Suppressor macrophage treated with lipopolysaccharide for 1 hour (primary cell): ENCODE results near the gene SRC.

ENCODE experiments used
- DNase-seq, 3 donors: peaks; one replicate each; pipeline ENCODE4 v3.0.0-alpha.2; 2020 to 2022

The SRC gene

DNA sequence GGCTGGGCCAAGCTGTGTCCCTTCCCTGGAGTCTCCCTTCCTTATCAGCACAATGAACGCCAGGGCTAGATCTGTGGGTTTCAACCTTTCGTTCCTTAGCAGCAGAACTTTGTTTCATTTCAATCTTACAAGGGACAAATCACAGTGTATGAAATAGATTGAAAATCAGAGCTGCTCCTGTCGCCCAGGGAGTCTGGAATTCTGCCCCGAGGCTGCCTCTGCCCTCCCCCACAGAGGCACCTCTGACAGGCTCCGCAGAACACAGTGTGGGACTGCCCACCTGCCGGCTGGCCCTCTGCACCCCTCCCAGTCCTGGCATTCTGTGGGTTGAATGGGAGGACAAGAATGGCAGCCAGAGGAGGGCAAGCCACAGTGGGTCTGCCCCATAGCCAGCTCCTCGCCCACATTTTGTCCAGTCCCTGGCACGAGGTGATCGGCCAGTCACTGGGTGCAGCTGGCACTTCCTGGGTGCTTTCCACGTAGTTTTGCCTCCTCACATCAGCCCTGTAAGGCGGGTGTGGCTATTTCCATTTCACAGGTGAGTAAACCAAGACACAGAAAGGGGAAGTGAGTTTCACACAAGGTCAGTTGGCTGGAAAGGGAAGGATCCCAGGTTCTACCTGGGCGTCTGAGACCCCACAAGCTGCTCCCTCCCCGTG is 30.4 kb upstream of the SRC start:
- peak; percentile 73 to 78 (median 74) for DNase-seq

DNA sequence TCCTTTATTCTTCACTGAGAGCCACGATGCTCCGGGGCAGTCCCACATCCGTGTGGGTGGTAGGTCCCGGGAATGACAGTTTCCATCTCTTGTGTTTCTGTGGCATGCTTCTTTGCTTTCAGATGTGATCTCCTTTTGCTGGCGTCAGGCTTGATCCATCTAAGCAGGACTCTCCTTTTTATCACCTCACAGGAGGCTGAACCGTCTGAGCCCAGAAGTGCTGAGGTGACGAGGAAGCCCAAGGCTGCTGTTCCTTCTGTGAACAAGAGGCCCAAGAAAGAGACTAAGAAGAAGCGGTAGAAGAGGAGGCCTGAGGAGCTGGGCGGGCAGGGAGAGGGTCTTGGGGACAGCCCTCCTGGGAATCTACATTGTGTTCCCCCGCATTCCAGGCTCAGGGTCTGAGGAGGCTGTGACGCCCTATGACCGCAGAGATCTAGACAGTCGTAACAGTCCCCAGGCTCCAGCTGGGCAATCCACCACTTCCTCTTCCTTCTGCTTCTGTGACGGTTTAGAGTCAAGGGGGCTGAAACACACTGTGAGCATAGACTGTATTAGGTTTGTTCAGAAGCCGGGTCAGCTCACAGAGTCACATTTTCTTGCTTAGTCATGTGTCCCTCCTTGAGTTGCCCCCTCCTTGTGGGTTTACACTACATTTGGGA is 29.7 kb upstream of the SRC start:
- DNase-seq = peak; percentile 88 to 94 (median 92)

DNA sequence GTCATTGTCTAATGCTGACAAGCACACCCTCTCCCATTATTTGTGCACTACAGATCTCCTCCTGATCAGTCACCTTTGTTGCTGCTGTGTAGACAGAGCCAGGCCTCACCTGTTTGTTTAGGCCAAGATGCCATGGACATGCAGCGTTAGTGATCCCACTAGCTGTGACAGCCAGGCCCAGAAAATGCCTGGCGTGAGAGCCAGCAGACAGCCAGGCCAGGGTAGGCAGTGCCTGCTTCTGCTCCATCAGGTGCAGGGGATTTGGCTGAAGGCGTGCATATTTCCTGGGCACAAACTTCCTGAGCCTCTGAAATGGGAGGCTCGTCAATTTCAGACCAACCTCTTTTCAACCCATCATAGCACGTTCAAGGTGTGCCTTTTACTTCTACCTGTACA is 29.2 kb upstream of the SRC start:
- DNase-seq = no peak

DNA sequence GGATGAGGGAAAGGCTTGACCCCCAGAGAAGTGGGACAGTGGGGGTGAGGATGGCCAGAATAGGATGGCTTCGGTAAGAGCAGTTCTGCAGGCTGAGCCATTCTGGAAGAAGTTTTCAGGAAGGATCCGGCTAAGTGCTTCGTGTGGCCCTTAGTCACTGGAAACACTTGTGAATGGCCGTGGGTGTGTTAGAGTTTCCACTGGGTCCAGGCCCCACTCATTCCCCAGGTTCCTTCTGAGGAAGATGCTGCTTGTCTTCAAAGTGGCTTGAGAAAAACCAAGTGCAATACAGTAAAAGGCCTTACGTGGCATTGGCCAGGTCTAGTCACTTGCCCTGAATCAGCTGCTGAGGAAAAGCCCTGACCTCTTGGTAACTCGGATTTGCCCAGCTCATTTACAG is 28.6 kb upstream of the SRC start:
- peak; percentile 81 to 86 (median 81) for DNase-seq

GRCh38 chr20:37317994-37318640 is 27.8 kb upstream of the SRC start:
- peak; percentile 32 to 46 (median 42) for DNase-seq

DNA sequence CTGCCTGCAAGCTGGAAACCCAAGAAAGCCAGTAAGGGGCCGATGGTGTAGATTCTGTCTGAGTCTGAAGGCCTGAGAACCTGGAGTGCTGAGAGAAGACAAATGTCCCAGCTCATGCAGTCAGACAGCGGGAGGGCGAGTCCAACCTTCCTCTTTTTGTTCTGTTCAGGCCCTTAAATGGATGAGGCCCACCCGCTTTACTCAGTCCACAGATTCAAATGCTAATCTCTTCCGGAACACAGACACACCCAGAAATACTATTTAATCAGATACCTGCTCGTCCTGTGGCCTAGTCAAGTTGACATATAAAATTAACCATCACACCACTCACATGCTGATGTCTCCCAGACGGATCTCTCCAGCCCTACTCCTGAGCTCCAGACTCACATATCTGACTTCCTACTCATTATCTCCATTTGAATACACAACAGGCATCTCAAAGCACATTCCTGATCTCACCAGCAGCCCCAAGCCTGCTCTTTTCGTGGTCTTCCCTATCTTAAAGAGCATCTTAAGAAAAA is 26.7 kb upstream of the SRC start:
- no peak for DNase-seq

- peak in 1 of 3 donors; percentile 19 for DNase-seq
Observed at GRCh38 chr20:37323985-37324384, 22.0 kb upstream of the SRC start.

GRCh38 chr20:37325206-37325605 is 20.7 kb upstream of the SRC start:
- DNase-seq = no peak

GRCh38 chr20:37326666-37327065 is 19.3 kb upstream of the SRC start:
- no peak for DNase-seq

DNA sequence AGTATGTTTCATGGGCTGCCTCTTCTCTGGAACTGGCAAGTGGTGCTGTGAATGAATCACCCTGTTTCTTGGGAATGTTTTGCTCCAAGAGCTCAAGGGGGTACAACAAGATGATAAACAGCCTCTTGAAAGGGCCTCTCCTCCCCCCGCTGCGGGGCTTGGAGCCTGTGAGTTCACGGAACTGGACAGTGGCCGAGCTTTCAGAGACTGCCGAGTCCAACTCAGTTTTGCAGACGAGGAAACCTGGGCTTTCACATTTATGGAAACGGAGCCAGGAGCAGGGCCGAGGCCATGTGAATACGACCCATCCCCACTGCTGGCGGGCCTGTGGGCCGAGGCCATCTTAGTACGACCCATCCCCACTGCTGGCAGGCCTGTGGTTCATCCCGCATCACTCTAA is 18.2 kb upstream of the SRC start:
- DNase-seq = no peak

DNA sequence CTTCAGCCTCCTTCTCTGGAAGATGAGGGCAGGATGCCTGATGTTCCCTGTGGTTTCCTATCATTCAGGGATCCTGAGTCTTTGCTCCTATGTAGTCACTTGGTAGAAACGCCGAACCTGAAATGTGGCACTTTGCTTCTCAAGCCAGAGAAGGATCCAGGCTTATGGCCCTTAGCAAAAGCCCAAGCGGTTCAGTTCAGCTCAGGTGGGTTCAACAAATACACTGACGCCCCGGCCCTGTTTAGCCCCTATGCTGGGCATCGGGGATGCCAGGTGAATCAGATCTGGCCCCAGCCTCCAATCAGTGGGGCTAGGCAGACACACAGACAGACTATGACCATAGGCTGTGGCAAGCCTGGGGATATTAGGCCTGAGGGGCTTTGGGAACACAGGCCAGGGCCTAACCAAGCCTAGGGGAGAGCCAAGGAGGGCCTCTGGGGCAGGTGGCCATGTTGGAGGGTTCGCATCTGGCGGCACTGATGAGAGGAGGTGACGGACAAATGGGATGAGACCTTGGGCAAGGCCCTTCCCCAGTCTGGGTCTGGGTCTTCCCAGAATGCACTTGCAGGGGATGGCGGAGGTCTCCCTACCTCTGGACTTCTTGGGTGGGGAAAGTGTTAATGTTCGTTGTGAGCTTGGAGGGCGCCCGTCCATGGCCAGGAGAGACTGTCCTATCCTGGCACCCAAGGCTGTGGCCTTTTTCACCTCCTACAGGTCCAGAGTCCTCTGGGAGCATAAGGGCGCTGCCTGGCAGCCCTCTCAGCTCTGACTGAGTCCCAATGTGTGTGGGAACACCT is 17.6 kb upstream of the SRC start:
- no peak for DNase-seq

DNA sequence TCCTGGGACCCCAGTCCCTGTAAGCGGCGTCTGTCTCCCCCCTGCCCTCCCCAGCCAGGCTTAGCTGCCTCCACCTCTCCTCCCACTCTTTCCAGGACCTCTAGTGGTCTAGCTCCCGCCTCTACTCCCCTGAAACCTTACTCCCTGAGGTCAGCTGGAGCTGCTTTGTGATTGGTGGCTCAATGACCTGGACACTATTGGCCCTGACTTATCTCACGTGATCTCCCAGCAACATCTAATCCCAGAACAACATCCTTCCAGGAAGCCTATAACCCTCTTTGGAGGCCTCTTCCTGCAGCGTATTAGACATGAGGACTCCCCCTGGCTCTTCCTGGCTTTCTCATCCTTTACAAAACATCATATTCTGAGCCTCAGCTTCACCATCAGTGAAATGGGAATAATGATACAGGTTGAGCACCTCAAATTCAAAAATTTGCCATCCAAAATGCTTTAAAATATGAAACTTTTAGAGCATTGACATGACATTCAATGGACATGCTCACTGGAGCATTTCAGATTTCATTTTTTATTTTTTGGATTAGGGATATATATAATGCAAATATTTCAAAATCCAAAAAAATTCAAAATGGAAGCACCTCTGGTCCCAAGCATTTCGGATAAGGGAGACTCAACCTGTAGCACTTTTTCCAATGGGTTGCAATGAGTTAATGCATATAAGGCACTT is 16.3 kb upstream of the SRC start:
- no peak for DNase-seq

- DNase-seq = no peak
Observed at GRCh38 chr20:37330316-37330715, 15.6 kb upstream of the SRC start.

DNA sequence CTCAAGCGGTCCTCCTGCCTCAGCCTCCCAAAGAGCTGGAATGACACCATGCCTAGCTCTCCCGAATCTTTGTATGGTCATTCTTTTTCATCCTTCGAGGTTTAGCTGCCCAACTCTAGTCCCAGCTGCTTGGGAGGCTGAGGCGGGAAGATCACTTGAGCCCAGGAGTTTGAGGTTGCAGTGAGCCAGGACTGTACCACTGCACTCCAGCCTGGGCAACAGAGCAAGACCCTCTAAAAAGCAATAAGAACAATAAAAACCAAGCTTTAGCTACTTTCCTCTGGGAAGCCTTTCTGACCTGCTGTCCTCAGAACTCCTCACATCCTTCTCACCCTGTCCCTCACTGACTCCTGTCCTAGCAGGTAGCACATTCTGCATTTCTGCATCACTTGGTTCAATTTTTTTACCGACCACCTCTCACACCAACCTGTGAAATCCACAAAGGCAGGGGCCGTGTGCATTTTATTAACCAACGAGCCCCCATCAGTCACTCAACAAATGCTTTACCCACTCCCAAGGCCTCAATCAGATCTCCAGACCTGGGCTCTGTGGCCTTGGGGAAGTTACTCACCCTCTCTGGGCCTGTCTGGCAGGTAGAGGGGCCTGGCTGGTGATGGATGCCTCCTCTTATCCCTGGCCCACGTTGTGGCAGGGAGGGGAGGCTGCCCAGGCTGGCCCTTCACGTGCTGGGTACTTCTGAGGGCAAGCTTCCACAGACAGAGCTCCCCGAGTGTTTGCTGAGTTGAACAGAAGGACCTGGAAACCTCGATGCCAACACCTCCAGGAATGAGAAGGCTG is 14.7 kb upstream of the SRC start:
- DNase-seq = no peak

GRCh38 chr20:37333130-37333847 is 12.7 kb upstream of the SRC start:
- DNase-seq = no peak

DNA sequence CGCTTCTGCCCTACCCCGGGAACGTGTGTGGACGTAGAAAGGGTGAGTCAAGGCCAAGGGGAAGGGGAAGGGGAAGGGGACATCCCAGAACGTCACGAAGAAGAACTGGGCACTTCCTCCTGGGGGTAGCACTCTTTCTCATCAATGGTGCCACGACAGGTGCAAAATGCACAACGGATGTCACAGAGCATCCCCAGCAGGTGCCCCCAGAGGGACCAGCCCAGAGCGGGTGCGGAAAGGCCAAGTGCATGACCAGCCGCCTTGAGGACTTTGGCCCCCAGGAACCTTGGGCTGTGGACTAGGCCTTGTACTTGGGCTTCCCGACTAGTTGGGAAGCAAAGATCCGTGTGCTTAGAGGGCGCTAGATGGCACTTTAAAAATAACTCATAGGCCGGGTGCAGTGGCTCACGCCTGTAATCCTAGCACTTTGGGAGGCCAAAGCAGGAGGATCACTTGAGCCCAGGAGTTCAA is 12.1 kb upstream of the SRC start:
- DNase-seq = peak; percentile 95 to 96 (median 95)

DNA sequence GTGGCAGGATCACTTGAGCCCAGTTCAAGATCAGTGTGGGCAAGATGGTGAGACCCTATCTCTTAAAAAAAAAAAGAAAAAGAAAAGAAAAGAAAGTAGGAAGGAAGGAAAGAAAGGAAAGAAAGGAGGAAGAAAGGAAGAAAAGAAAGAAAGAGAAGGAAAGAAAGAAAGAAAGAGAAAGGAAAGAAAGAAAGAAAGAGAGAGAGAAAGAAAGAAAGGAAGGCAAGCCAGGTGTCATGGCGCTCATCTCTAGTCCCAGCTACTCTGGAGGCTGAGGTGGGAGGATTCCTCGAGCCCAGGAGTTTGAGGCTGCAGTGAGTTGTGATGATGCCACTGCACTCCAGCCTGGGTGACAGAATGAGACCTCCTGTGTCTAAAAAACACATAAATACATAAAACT is 11.5 kb upstream of the SRC start:
- DNase-seq = no peak

- DNase-seq = peak; percentile 94 to 97 (median 97)
Observed at GRCh38 chr20:37335642-37336368, 10.1 kb upstream of the SRC start.

DNA sequence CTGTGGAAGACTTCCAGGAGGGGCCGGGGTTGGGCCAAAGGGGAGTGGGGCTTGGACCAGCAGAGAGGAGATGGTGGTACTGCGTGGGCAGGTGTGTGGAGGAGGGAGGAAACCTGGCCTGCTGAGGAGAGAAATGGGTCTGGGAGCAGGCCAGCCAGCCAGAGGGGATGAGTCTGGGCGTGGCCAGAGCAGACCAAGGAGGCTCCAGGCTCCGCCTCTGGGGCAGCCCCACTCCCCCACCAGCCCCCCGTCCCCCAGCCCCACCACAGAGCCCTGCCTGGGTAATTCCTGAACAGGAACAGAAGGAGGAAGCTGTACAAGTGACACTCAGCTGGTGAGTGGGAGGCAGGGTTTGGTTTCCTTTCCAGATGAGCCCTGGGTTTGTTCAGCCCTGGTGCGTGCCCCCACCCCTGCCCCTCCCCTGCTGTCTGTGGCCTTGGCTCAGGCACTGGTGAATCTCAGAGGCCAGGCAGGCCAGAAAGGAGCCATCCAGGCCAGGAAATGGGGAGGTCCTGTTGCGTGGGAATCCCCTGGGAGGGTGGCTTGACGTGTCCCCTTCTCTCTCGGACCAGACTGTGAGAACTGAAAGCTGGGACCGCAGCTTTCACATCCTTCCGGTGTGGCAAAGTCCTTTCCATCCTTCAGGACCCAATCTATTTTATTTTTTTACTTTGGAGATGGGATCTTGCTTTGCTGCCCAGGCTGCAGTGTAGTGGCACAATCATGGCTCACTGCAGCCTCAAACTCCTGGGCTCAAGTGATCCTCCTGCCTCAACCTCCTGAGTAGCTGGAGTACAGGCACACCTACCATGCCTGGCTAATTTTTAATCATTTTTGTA is 9.4 kb upstream of the SRC start:
- peak; percentile 98 to 99 (median 98) for DNase-seq
